ENCODE results near the gene BRAF. TPM values are rescaled to one million over a fixed set of nuclear protein-coding genes. Genes with fewer than 3 reads are reported as not detected.

BRAF gene
- total and polyA plus RNA-seq, 2 of the 8 experiments (the other 6 are each of a cell fraction or from before 2014, with no cell fraction given): 11.4 to 32.6 TPM

DNA sequence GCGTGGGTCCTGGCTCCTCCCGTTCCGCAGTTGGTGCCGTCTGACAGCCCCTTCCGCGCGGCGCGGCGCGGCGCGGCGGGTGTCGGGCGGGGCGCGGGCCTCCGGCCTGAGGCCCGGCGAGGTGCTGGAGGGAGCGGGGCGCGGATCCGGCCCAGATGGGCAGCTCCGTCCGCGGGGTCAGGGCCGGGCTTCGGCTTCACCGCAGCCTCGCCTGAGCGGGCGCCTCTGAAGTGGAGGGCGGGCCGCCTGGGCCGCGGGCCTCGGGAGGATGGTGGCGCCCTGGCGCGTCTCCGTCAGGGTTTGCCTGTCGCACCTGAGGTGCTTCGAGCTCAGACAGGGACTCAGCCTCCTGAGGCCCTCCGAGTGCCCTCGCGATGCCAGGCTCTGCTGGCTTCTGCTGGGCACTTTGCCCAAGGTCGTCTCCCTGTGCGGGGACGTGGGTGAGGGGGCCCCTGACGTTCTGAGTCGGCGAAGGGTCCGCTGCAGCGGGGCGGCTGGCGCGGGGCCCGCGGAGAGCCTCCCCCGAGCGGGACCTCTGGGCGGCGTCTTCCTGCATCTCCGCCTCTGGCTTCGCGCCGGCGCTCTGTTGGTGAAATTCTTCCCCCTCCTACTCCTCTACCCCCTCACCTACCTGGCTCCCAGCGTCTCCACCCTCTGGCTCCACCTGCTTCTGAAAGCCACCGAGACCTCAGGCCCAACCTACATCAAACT, 251.5 kb downstream of the BRAF start:
- no peak overlapping the region for H3K4ac ChIP-seq (replicated peaks; ENCODE audit: insufficient read length, low read depth, low read length)
- no peak overlapping the region for H2BK20ac ChIP-seq (ENCODE audit: low read length)
- H3K27me3 ChIP-seq (replicated peaks in 1 of 4; ENCODE audit: control insufficient read depth in 3 of 4, extremely low read depth in 1 of 4, insufficient read depth in 3 of 4, low read length in 3 of 4): peaks cover 0 to 8% (median 2%) of the 10 kb centered on the region in 4 experiments; a peak in 3 of 7 replicates
- peak overlapping the region; percentile 70 to 98 for H3K4me2 ChIP-seq (ENCODE audit: insufficient read depth in 1 of 2, low read depth in 2 of 2, low read length in 2 of 2)
- peak overlapping the region; percentile 14; the same call in 1 of the 2 replicates for H2BK12ac ChIP-seq (ENCODE audit: low read depth, low read length)
- peak overlapping the region; percentile 51 for H4K5ac ChIP-seq (ENCODE audit: insufficient read length, low read depth, low read length)
- 1% methylated on average over 37 of the region's 72 CpGs; no CpG with 5 or more reads in 1 of the 2 experiments for WGBS, 2 experiments (ENCODE audit: extremely low coverage in 1 of 2, insufficient coverage in 1 of 2, insufficient read length in 1 of 2, insufficient replicate concordance in 2 of 2, low coverage in 1 of 2, low lambda C conversion rate in 2 of 2, missing lambda C conversion rate in 1 of 2)
- peak overlapping the region in 3 of 4 experiments; percentile 14 to 40 (median 34); a peak in 5 of 7 replicates for H3K9ac ChIP-seq (replicated peaks in 1 of 4; ENCODE audit: extremely low read depth in 1 of 4, low read depth in 3 of 4, low read length in 3 of 4)
- H4K8ac ChIP-seq (ENCODE audit: extremely low read depth, insufficient read depth, low read length): no peak overlapping the region; the same call in 1 of the 2 replicates
- H3K14ac ChIP-seq (ENCODE audit: insufficient read length): no peak overlapping the region
- H3K27ac ChIP-seq (ENCODE audit: low read depth, low read length): no peak overlapping the region
- H2BK5ac ChIP-seq (ENCODE audit: low read depth, low read length): no peak overlapping the region
- no peak overlapping the region for H2BK120ac ChIP-seq (replicated peaks; ENCODE audit: low read depth, low read length)
- H4K20me1 ChIP-seq (replicated peaks in 1 of 2; ENCODE audit: control insufficient read depth in 1 of 2, insufficient read depth in 2 of 2, low read length in 2 of 2): no peaks in the 10 kb centered on the region
- POLR2A ChIA-PET (ENCODE audit: partially characterized antibody): interaction anchor here (0.8 to 1.4 kb wide), 4 partner anchors 16 to 195 kb away, joined by 3 read pairs; partner anchors contain the start of gene NDUFB2
- CTCF ChIA-PET (ENCODE audit: partially characterized antibody): interaction anchor here (0.6 to 4.5 kb wide), 9 partner anchors 12 to 138 kb away, joined by 3 to 38 read pairs (median 5); no protein-coding TSS in a partner anchor
- no peaks in the 10 kb centered on the region for H3K79me2 ChIP-seq (ENCODE audit: control insufficient read depth in 1 of 2, insufficient read depth in 2 of 2, low read length in 2 of 2)
- DNase-seq (ENCODE audit: low read depth in 1 of 2, low spot score in 2 of 2) (peak in 1 of 2 experiments; percentile 82), FAIRE-seq (no peak)
- peak overlapping the region; percentile 35 to 76 (median 67) for H3K4me3 ChIP-seq (ENCODE audit: extremely low read depth in 1 of 4, insufficient read depth in 2 of 4, low read depth in 3 of 4, low read length in 4 of 4)
- H3K56ac ChIP-seq (replicated peaks; ENCODE audit: insufficient read length, low read depth, low read length): peak overlapping the region; percentile 73
- no peak overlapping the region for H3K23ac ChIP-seq (ENCODE audit: insufficient read length)
- no peaks in the 10 kb centered on the region for H3K36me3 ChIP-seq (ENCODE audit: control insufficient read depth in 2 of 4, insufficient read depth in 4 of 4, low read length in 3 of 4)
- H3K18ac ChIP-seq (ENCODE audit: extremely low read depth, low read length): peak overlapping the region; percentile 60
- H3K9me3 ChIP-seq (ENCODE audit: insufficient read depth in 2 of 2, low read depth in 1 of 2, low read length in 1 of 2): no peaks in the 10 kb centered on the region
- H4K91ac ChIP-seq (replicated peaks; ENCODE audit: insufficient read length, low read length): no peak overlapping the region
- H3K23me2 ChIP-seq (ENCODE audit: low read depth, low read length): peaks cover 5% of the 10 kb centered on the region; the same call in 1 of the 2 replicates
- no peaks in the 10 kb centered on the region for H3K79me1 ChIP-seq (ENCODE audit: low read depth, low read length)
- no peak overlapping the region for H2BK15ac ChIP-seq (ENCODE audit: low read length)
- peaks cover 0 to 6% (median 2%) of the 10 kb centered on the region in 4 experiments; a peak in 5 of 7 replicates for H3K4me1 ChIP-seq (replicated peaks in 1 of 4; ENCODE audit: control insufficient read depth in 3 of 4, insufficient read depth in 4 of 4, low read length in 3 of 4)
- no peak overlapping the region; the same call in 1 of the 2 replicates for H2AFZ ChIP-seq (ENCODE audit: low read length)
- H2AK5ac ChIP-seq (ENCODE audit: low read depth, low read length): no peak overlapping the region
- TF ChIP-seq EGR1 (IDR thresholded peaks at IDR 0.05; ENCODE audit: borderline replicate concordance, low read depth, low read length): no peak
- TF ChIP-seq PHF8 (conservative IDR thresholded peaks at IDR 0.05; ENCODE audit: low read depth, low read length): 0 out of 2 replicates have a peak, but pooled peaks have one; percentile 28
- no peak for TF ChIP-seq MAFK (IDR thresholded peaks at IDR 0.05; ENCODE audit: low read depth, low read length)
- peak; percentile 32 for TF ChIP-seq SAP30 (IDR thresholded peaks at IDR 0.05; ENCODE audit: insufficient read depth, insufficient replicate concordance, low read length)
- TF ChIP-seq KDM4A (IDR thresholded peaks at IDR 0.05; ENCODE audit: low read depth, low read length, severe bottlenecking): peak; percentile 98
- TF ChIP-seq HDAC6 (IDR thresholded peaks at IDR 0.05; ENCODE audit: low read depth, low read length): no peak
- no peak for TF ChIP-seq YY1 (IDR thresholded peaks at IDR 0.05; ENCODE audit: low read depth, low read length)
- TF ChIP-seq SUZ12 (IDR thresholded peaks at IDR 0.05; ENCODE audit: low read length): no peak
- TF ChIP-seq TEAD4 (IDR thresholded peaks at IDR 0.05; ENCODE audit: low read depth, low read length): no peak
- TF ChIP-seq, protein P1, sequence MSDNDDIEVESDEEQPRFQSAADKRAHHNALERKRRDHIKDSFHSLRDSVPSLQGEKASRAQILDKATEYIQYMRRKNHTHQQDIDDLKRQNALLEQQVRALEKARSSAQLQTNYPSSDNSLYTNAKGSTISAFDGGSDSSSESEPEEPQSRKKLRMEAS (IDR thresholded peaks at IDR 0.05): peak; percentile 25; the same call in 1 of the 2 replicates
- 0 out of 2 replicates have a peak, but pooled peaks have one; percentile 5 for TF ChIP-seq TAF1 (IDR thresholded peaks at IDR 0.05; ENCODE audit: low read depth, low read length)
